ENCODE data around the gene NCOA1.
"Not testable (repeated sequence)": the region's sequence is repeated elsewhere in the genome, so short reads cannot be mapped to it uniquely, and the experiment has no call there.

NCOA1 gene

GRCh38 chr2:24521162-24521857, 30.3 kb downstream of the NCOA1 start:
- no peak for DNase-seq
- no peak for TF ChIP-seq POLR2A (IDR thresholded peaks at IDR 0.05; ENCODE audit: low read length)
- no peak for TF ChIP-seq GATA1 (IDR thresholded peaks at IDR 0.05; ENCODE audit: low read depth, low read length)

- TF ChIP-seq GATA1 (IDR thresholded peaks at IDR 0.05; ENCODE audit: low read depth, low read length) (no peak), POLR2A (IDR thresholded peaks at IDR 0.05; ENCODE audit: low read length) (no peak)
- DNase-seq: no peak
Measured at GRCh38 chr2:24521975-24522639, 31.1 kb downstream of the NCOA1 start.

- TF ChIP-seq POLR2A (IDR thresholded peaks at IDR 0.05; ENCODE audit: low read length) (no peak), GATA1 (IDR thresholded peaks at IDR 0.05; ENCODE audit: low read depth, low read length) (no peak)
- DNase-seq: no peak
Measured at GRCh38 chr2:24527536-24527935, 36.5 kb downstream of the NCOA1 start.

GRCh38 chr2:24530796-24531195, 39.7 kb downstream of the NCOA1 start:
- DNase-seq: no peak
- no peak for TF ChIP-seq POLR2A (IDR thresholded peaks at IDR 0.05; ENCODE audit: low read length)
- no peak for TF ChIP-seq GATA1 (IDR thresholded peaks at IDR 0.05; ENCODE audit: low read depth, low read length)

GRCh38 chr2:24531610-24532009, 40.6 kb downstream of the NCOA1 start:
- not testable (repeated sequence) for DNase-seq

- DNase-seq: not testable (repeated sequence)
Measured at GRCh38 chr2:24532057-24532456, 41.0 kb downstream of the NCOA1 start.

GRCh38 chr2:24533574-24533973, 42.5 kb downstream of the NCOA1 start:
- not testable (repeated sequence) for DNase-seq

- DNase-seq: no peak
- TF ChIP-seq GATA1 (IDR thresholded peaks at IDR 0.05; ENCODE audit: low read depth, low read length) (no peak), POLR2A (IDR thresholded peaks at IDR 0.05; ENCODE audit: low read length) (no peak)
Measured at GRCh38 chr2:24538720-24539119, 47.7 kb downstream of the NCOA1 start.

- DNase-seq: no peak
- no peak for TF ChIP-seq POLR2A (IDR thresholded peaks at IDR 0.05; ENCODE audit: low read length)
- TF ChIP-seq GATA1 (IDR thresholded peaks at IDR 0.05; ENCODE audit: low read depth, low read length): no peak
Measured at GRCh38 chr2:24539258-24539657, 48.2 kb downstream of the NCOA1 start.

GRCh38 chr2:24540011-24540477, 49.0 kb downstream of the NCOA1 start:
- TF ChIP-seq GATA1 (IDR thresholded peaks at IDR 0.05; ENCODE audit: low read depth, low read length) (no peak), POLR2A (IDR thresholded peaks at IDR 0.05; ENCODE audit: low read length) (no peak)
- no peak for DNase-seq

GRCh38 chr2:24541621-24542020, 50.6 kb downstream of the NCOA1 start:
- no peak for DNase-seq
- no peak for TF ChIP-seq POLR2A (IDR thresholded peaks at IDR 0.05; ENCODE audit: low read length)
- no peak for TF ChIP-seq GATA1 (IDR thresholded peaks at IDR 0.05; ENCODE audit: low read depth, low read length)

GRCh38 chr2:24542269-24542872, 51.3 kb downstream of the NCOA1 start:
- DNase-seq: peak; percentile 9 to 12
- TF ChIP-seq POLR2A (IDR thresholded peaks at IDR 0.05; ENCODE audit: low read length) (no peak), GATA1 (IDR thresholded peaks at IDR 0.05; ENCODE audit: low read depth, low read length) (no peak)

GRCh38 chr2:24543252-24543651, 52.2 kb downstream of the NCOA1 start:
- DNase-seq: peak; percentile 45 to 53
- no peak for TF ChIP-seq GATA1 (IDR thresholded peaks at IDR 0.05; ENCODE audit: low read depth, low read length)
- no peak for TF ChIP-seq POLR2A (IDR thresholded peaks at IDR 0.05; ENCODE audit: low read length)

- TF ChIP-seq POLR2A (IDR thresholded peaks at IDR 0.05; ENCODE audit: low read length) (no peak), GATA1 (IDR thresholded peaks at IDR 0.05; ENCODE audit: low read depth, low read length) (no peak)
- DNase-seq: no peak
Measured at GRCh38 chr2:24544456-24545115, 53.5 kb downstream of the NCOA1 start.
